ENCODE results near the gene DBH.

DBH gene

GRCh38 chr9:133643362-133643755, 7.2 kb downstream of the DBH start:
- FAIRE-seq (no peak), DNase-seq (ENCODE audit: insufficient read length, low spot score) (no peak)
- TF ChIP-seq, protein P1, sequence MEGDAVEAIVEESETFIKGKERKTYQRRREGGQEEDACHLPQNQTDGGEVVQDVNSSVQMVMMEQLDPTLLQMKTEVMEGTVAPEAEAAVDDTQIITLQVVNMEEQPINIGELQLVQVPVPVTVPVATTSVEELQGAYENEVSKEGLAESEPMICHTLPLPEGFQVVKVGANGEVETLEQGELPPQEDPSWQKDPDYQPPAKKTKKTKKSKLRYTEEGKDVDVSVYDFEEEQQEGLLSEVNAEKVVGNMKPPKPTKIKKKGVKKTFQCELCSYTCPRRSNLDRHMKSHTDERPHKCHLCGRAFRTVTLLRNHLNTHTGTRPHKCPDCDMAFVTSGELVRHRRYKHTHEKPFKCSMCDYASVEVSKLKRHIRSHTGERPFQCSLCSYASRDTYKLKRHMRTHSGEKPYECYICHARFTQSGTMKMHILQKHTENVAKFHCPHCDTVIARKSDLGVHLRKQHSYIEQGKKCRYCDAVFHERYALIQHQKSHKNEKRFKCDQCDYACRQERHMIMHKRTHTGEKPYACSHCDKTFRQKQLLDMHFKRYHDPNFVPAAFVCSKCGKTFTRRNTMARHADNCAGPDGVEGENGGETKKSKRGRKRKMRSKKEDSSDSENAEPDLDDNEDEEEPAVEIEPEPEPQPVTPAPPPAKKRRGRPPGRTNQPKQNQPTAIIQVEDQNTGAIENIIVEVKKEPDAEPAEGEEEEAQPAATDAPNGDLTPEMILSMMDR (IDR thresholded peaks at IDR 0.05; ENCODE audit: insufficient read depth, missing control alignments), result no peak

- TF ChIP-seq, protein P1 (IDR thresholded peaks at IDR 0.05; ENCODE audit: insufficient read depth, missing control alignments), result no peak
- FAIRE-seq (no peak), DNase-seq (ENCODE audit: insufficient read length, low spot score) (no peak)
Observed at GRCh38 chr9:133643978-133644760, 8.0 kb downstream of the DBH start.

DNA sequence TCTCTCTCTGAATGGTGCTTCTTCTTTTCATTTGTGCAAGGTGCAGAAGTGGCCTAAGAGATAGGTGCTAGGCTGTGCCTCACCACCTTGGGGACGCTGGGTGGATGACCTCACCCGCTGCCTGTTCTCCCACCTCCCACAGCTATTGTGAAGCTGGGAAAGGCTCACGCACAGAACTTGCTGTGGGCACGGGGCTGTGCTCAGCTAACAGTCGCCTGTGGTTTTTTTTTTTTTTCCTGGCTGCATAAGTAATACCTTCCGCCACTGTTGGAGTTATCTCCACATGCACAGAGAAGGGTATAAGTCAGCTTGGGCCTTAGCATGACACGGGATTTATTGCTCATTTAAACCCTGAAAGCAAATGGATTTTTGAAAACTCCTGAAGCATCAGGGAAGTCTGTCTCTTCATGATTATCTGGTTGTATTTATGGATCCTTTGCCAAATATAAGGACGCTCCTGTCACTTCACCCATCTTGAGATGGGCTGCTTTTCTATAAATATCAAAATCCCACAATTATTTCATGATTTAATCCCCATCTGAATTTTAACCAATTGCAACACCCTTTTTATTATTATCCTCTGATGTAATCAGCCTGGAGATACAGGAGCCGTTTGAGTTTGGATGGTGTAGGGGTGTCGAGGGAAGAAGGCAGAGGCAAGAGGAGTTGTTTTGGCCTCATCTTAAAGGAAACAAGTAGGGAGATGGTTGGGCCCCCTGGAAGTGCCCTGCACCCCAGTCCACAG, 9.0 kb downstream of the DBH start:
- DNase-seq (ENCODE audit: insufficient read length, low spot score) (no peak), FAIRE-seq (no peak)
- TF ChIP-seq, protein P1 (IDR thresholded peaks at IDR 0.05; ENCODE audit: insufficient read depth, missing control alignments), result no peak

DNA sequence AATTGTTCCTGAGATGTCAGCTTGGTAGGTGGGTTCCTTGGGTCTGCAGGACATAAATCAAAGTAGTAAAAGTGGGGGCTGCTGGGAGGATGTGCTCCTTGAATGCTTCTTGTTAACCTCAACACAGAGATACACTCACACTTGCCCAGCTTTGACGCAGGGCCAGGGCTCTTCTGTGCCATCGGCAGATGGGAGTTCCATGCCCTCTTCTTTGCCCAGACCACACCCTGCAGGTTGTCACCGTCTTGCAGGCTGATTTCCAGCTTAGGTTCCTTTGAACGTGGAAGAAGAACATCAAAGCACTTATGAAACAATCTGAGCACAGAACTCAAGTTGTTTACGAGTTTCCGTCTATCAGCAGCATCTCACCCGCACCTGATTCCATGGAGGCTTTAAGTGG, 11.0 kb downstream of the DBH start:
- TF ChIP-seq, protein P1 (IDR thresholded peaks at IDR 0.05; ENCODE audit: insufficient read depth, missing control alignments), result no peak
- DNase-seq (ENCODE audit: insufficient read length, low spot score) (no peak), FAIRE-seq (no peak)

DNA sequence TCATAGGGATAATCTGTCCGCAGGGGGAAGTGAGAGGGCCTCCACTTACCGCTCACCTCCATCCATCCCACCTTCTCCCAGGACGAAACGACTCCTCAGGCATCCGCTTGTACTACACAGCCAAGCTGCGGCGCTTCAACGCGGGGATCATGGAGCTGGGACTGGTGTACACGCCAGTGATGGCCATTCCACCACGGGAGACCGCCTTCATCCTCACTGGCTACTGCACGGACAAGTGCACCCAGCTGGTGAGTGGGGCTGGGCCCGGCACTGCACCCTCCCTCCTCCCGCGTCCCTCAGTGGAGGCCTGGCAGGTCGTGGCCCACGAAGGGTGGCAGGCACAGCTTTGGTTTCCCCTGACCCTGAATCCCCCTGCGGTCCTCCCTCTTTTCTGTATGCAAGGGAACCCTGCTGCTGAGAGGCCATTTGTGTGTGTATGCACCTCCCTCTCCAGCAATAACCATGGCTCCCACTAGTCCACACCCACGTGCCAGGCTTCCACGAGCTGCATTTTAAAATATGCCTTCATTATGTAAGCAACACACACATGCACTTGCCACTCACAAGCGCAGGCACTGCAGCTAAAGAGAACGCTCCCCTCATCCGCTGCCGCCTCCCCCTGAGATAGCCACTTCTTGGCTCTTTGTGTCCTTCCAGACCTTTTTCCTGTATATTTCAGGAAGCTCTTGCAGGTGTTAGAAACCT, 11.8 kb downstream of the DBH start:
- DNase-seq (ENCODE audit: insufficient read length, low spot score) (no peak), FAIRE-seq (no peak)
- TF ChIP-seq, protein P1 (IDR thresholded peaks at IDR 0.05; ENCODE audit: insufficient read depth, missing control alignments), result no peak

DNA sequence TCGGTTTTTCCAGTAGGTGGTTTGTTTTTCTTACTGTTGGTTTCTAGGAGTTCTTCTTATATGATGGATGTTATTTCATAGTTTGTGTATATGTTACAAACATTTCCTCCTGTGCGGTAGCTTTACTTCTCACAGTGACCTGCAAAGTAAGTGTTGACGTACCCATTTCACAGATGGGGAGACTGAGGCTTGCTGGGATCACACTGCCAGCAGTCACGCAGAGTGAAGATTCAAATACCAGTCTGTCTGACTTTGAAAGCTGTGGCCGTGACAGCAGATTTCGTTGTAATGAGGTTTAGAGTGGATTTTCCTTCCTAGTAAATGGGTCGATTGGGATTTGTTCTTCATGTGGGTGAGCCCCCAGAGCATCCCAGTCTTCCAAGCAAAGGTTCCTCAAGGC, 13.0 kb downstream of the DBH start:
- TF ChIP-seq, protein P1 (IDR thresholded peaks at IDR 0.05; ENCODE audit: insufficient read depth, missing control alignments), result no peak
- DNase-seq (ENCODE audit: insufficient read length, low spot score), result no peak
- FAIRE-seq, result no peak
